ENCODE results near the gene PHOSPHO2.

The PHOSPHO2 gene

DNA sequence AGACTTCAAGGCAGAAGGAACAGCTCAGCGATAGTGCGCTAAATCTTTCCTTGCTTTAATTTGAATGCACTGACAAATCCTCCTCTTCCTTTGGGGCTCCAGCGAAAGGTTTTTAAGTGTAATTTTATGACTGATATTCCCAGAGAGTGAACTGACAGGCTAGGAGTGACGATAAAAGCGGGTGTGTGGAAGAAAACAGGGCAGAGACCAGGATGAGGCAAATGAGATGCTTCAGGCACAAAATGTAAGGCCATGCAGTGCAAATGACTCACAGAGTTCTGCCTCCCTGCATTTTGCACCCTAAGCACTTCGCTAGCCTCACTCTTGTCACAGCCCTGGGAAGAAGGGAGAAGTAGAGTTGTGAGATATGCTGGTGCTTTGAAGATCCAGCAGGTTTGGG, 54.0 kb downstream of the PHOSPHO2 start (continued):
- no peak for TF ChIP-seq ARNTL (CRISPR knock-in tag; IDR thresholded peaks at IDR 0.05; ENCODE audit: borderline replicate concordance, low read depth)
- no peak for TF ChIP-seq RARB (CRISPR knock-in tag; IDR thresholded peaks at IDR 0.05)
- TF ChIP-seq CSDC2 (CRISPR knock-in tag; IDR thresholded peaks at IDR 0.05): no peak
- no peak for TF ChIP-seq PPARA (CRISPR knock-in tag; IDR thresholded peaks at IDR 0.05; ENCODE audit: borderline replicate concordance)
- TF ChIP-seq, protein P1, sequence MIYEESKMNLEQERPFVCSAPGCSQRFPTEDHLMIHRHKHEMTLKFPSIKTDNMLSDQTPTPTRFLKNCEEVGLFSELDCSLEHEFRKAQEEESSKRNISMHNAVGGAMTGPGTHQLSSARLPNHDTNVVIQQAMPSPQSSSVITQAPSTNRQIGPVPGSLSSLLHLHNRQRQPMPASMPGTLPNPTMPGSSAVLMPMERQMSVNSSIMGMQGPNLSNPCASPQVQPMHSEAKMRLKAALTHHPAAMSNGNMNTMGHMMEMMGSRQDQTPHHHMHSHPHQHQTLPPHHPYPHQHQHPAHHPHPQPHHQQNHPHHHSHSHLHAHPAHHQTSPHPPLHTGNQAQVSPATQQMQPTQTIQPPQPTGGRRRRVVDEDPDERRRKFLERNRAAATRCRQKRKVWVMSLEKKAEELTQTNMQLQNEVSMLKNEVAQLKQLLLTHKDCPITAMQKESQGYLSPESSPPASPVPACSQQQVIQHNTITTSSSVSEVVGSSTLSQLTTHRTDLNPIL (CRISPR knock-in tag; IDR thresholded peaks at IDR 0.05; ENCODE audit: low read depth): no peak
- no peak for TF ChIP-seq ZC3H10 (CRISPR knock-in tag; IDR thresholded peaks at IDR 0.05)
- no peak for TF ChIP-seq BACH2 (CRISPR knock-in tag; IDR thresholded peaks at IDR 0.05; ENCODE audit: borderline replicate concordance)
- no peak for TF ChIP-seq ISL1 (CRISPR knock-in tag; IDR thresholded peaks at IDR 0.05)
- no peak for TF ChIP-seq TCF4 (CRISPR knock-in tag; IDR thresholded peaks at IDR 0.05; ENCODE audit: borderline replicate concordance)
- no peak for TF ChIP-seq OSR1 (CRISPR knock-in tag; IDR thresholded peaks at IDR 0.05)

Measured in SK-N-SH treated with all-trans-retinoic acid at 6 μM for 48 hours (cell line).